Adrenal gland (tissue), 12 donors: ENCODE measurements around the gene KAZN. TPM values are rescaled to one million over a fixed set of nuclear protein-coding genes. Genes with fewer than 3 reads are reported as not detected.

ENCODE experiments used
- DNase-seq, 7 donors: peaks; one replicate each; pipeline ENCODE4 v3.0.0-alpha.2; 2019 to 2020
- H3K27ac ChIP-seq, 5 donors: fragments of 200-600 bp; sonication (generic) in 4 of 5; 1 replicate in 3 of 5; 2 replicates in 2 of 5; pipeline versions ENCODE4 v1.5.1 to v1.8.0; 2016 to 2020; ENCODE audit warnings: mild to moderate bottlenecking in 1 of 5
- H3K27me3 ChIP-seq: fragments of 200-600 bp; 2 replicates; pipeline ENCODE4 v1.8.0; 2021
- H3K36me3 ChIP-seq, 2 donors: fragments of 200-600 bp; replicated peaks in 1 of 2; 1 replicate in 1 of 2; 2 replicates in 1 of 2; pipeline versions ENCODE4 v1.5.1 to v1.8.0; 2018 to 2022
- H3K4me1 ChIP-seq, 2 donors: fragments of 200-600 bp; replicated peaks in 1 of 2; 1 replicate in 1 of 2; 2 replicates in 1 of 2; pipeline versions ENCODE4 v1.5.1 to v1.8.0; 2018 to 2021
- H3K4me3 ChIP-seq, 4 donors: fragments of 200-600 bp; sonication (generic) in 3 of 4; one replicate each; pipeline ENCODE4 v1.5.1; 2016 to 2018
- H3K9me3 ChIP-seq, 3 donors: fragments of 200-600 bp; sonication (generic) in 1 of 3; replicated peaks in 1 of 3; 1 replicate in 2 of 3; 2 replicates in 1 of 3; pipeline versions ENCODE4 v1.5.1 to v1.8.0; 2016 to 2021
- CTCF ChIP-seq, 6 experiments: fragments of 450-650 bp in 4 of 6; fragments of 200-600 bp in 2 of 6; sonication (generic) in 1 of 6; IDR thresholded peaks; 1 replicate in 5 of 6; 2 replicates in 1 of 6; pipeline versions ENCODE4 v1.5.1 to v1.8.0; 2016 to 2021; ENCODE audit warnings: antibody characterized with exemption in 6 of 6, mild to moderate bottlenecking in 2 of 6, moderate library complexity in 1 of 6
- POLR2A ChIP-seq, 2 donors: fragments of 450-650 bp; IDR thresholded peaks; one replicate each; pipeline ENCODE4 v1.6.1; 2017; ENCODE audit warnings: antibody characterized with exemption in 2 of 2, mild to moderate bottlenecking in 2 of 2, moderate library complexity in 1 of 2
- WGBS, 4 donors: extraction: QIAGEN DNeasy Blood & Tissue Kit in 2 of 4; methylation state at CpG; one replicate each; pipeline versions ENCODE4 v1.1.5 to v1.1.7; 2013 to 2017; 5-methylcytosine and 5-hydroxymethylcytosine counted together
- intact Hi-C, 2 donors: fragments of 100-400 bp; cut with DNase I; formaldehyde crosslinking; loops; one replicate each; pipeline versions ENCODE4 v1.14.1 to v1.15.0; 2022 to 2023
- polyA plus RNA-seq, 3 donors: library from polyadenylated mRNA; stranded (reverse); fragments of 200-250 nt in 2 of 3; fragments of 350-450 nt in 1 of 3; fragmentation: Illumina TruSeq in 1 of 3; extraction: RNeasy Lipid Tissue Mini Kit (QIAGEN cat#74804) in 1 of 3; gene quantifications; one replicate each; pipeline ENCODE4 v1.2.3, GENCODE V29; 2013 to 2014
- total RNA-seq, 9 donors: library from RNA; depleted of rRNA in 4 of 9; stranded (reverse); fragments of >200 nt in 4 of 9; fragments of 120-200 nt in 1 of 9; fragmentation: NEBNext Ultra II Directional in 1 of 9; extraction: Animal tissue kit (Norgen Biotek cat#: 25700) in 1 of 9; gene quantifications; one replicate each; pipeline versions ENCODE4 v1.1.0 to v1.2.4, GENCODE V29; 2013 to 2023
- donor health status: healthy with polysubstance abuse.
- donor health status: Bipolar disorder and iron deficiency.
- donor health status: DM: yes; HTN: yes; CAD: no.
- donor health status: DM: no; HTN: no; CAD: no.
- donor health status: DM: no; HTN: no; CAD: no.
- donor health status: DM: yes; HTN: yes; CAD: no.

The KAZN gene
- total and polyA plus RNA-seq, 12 donors, result 5.9 to 63.4 (median 29.5) TPM

DNA sequence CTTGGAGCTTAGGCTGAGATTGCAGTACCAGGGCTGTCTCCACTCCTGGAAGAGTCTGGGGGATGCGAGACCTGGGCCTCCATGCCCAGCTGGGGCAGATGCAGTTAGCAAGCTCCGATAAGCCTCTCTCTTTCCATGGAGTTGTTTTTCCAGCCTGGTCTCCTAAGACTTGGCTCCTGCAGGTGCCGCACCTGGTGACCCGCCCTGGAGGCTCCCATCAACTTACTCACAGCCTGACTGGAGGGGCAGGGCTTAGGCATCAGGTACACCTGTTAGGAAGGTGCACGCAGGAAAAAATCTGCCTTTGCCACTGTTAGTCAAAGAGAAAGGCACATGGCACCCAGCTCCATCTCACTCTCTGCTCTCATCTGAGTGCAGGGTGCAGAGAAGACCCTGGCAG lies 356.9 kb downstream of the KAZN start:
- intact Hi-C loops, result no loop called here
- peak overlapping the region in 1 of 5 donors; percentile 3 for H3K27ac ChIP-seq
- WGBS, 4 donors, result 84 to 100% (median 97%) methylated on average over 3 to 5 of the region's 5 CpGs

GRCh38 chr1:14955976-14956375 lies 357.5 kb downstream of the KAZN start:
- TF ChIP-seq POLR2A (IDR thresholded peaks at IDR 0.05), result no peak
- TF ChIP-seq CTCF (IDR thresholded peaks at IDR 0.05), result no peak
- H3K27me3 ChIP-seq, result no peaks in the 10 kb centered on the region
- no peak overlapping the region for H3K4me3 ChIP-seq
- peaks cover 14 to 37% of the 10 kb centered on the region in 2 donors for H3K4me1 ChIP-seq
- intact Hi-C loops, result no loop called here
- H3K27ac ChIP-seq, result peak overlapping the region in 1 of 5 donors; percentile 3
- H3K9me3 ChIP-seq, result no peaks in the 10 kb centered on the region
- DNase-seq, result no peak
- H3K36me3 ChIP-seq, result peaks cover 0 to under 1% of the 10 kb centered on the region in 2 donors
- WGBS, 4 donors, result 52 to 61% (median 56%) methylated on average over 4 of the region's 4 CpGs

More for the DNA sequence above, 356.9 kb downstream of the KAZN start:
- TF ChIP-seq POLR2A (IDR thresholded peaks at IDR 0.05), result no peak
- no peak for TF ChIP-seq CTCF (IDR thresholded peaks at IDR 0.05)
- H3K9me3 ChIP-seq, result no peaks in the 10 kb centered on the region
- peaks cover 14 to 37% of the 10 kb centered on the region in 2 donors for H3K4me1 ChIP-seq
- H3K27me3 ChIP-seq, result no peaks in the 10 kb centered on the region
- H3K36me3 ChIP-seq, result no peaks in the 10 kb centered on the region
- no peak overlapping the region for H3K4me3 ChIP-seq
- no peak for DNase-seq

DNA sequence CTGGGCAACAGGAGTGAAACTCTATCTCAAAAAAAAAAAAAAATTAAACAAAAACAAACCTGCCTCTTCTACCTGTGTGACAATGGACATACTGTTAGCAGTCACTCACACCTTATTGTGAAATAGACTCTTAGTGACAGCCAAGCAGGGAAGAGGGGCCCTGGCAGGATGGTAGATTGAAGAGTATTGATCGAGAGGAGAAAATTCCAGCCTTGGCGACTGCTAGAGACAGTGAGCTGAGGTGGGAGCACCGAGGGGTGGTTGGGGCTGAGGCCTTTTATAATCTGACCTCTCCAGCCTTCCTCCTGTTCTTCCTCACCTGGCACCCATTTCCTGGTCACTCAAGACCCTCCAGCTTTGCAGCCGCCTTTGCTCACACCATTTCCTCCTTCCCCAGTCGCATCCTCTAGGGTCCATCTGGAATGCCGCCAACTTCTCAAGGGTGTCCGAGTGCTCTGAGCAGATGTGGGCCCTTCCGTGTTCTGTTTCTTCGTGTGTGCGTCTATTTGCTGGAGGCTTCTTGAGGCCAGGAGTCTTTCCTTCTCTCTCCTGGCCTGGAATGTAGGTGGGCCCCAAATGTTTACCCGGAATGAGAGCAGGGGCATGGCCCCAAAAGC lies 358.2 kb downstream of the KAZN start:
- no peaks in the 10 kb centered on the region for H3K27me3 ChIP-seq
- no peak overlapping the region for H3K4me3 ChIP-seq
- DNase-seq, result no peak
- peaks cover 14 to 37% of the 10 kb centered on the region in 2 donors for H3K4me1 ChIP-seq
- peaks cover 0 to 4% of the 10 kb centered on the region in 2 donors for H3K36me3 ChIP-seq
- H3K27ac ChIP-seq, result no peak overlapping the region
- 74 to 81% (median 80%) methylated on average over 10 to 11 of the region's 11 CpGs for WGBS, 4 donors
- TF ChIP-seq POLR2A (IDR thresholded peaks at IDR 0.05) (no peak), CTCF (IDR thresholded peaks at IDR 0.05) (no peak)
- intact Hi-C loops, result no loop called here
- H3K9me3 ChIP-seq, result no peaks in the 10 kb centered on the region

DNA sequence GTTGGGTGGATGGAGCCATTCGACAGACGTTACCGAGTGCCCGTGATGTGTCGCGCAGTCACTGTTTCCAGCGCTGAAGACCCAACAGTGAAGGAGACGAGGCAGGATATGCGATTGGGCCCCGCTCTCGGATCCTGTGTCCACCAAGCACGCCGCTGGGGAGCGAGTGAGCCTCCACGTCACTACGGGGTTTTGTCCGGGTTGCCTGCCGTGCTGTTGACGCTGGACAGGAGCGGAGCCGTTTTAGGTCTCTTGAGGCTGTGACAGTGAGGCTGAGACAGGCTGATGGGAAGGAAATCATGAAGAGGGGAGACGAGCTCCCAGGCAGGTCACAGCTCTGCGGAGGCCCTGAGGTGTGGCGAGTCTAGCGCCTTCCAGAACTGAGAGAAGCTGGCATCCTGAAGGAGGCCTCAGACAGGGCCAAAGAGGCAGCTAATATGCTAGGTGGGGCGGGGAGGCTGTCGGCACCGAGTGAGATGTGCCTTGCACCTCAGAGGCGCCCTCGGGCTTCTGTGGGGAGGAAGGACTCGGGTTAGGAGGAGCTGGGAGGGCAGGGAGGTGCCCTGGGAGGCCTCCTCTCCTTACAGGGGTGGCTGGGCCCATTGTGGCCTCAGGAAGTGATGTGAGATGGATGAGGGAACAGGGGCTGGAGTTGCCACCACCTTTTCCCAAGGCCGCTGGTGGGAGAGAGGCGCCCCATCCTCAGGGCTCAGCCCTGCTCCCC lies 359.1 kb downstream of the KAZN start:
- Histone ChIP-seq H3K4me3 (no peak overlapping the region), H3K27me3 (no peaks in the 10 kb centered on the region), H3K9me3 (no peaks in the 10 kb centered on the region), H3K4me1 (peaks cover 10 to 32% of the 10 kb centered on the region in 2 donors), H3K27ac (peak overlapping the region in 1 of 5 donors; percentile 36), H3K36me3 (peaks cover 0 to 4% of the 10 kb centered on the region in 2 donors)
- DNase-seq, result no peak
- TF ChIP-seq POLR2A (IDR thresholded peaks at IDR 0.05) (no peak), CTCF (IDR thresholded peaks at IDR 0.05) (no peak)
- intact Hi-C loops, result no loop called here
- 85 to 95% (median 93%) methylated on average over 30 to 33 of the region's 33 CpGs for WGBS, 4 donors
